Uterus (tissue), 2 donors: ENCODE data around the gene IKZF3.

Source experiments
- POLR2A ChIP-seq, 2 donors: fragments of 450-650 bp; IDR thresholded peaks; one replicate each; pipeline ENCODE4 v1.6.1; 2016; ENCODE audit warnings: antibody characterized with exemption in 2 of 2, mild to moderate bottlenecking in 1 of 2, moderate library complexity in 1 of 2
- TF ChIP-seq, protein P1 (sequence below), 4 experiments: fragments of 200-600 bp in 2 of 4; fragments of 450-650 bp in 2 of 4; sonication (generic) in 2 of 4; IDR thresholded peaks; one replicate each; pipeline ENCODE4 v1.5.1; 2016 to 2019; ENCODE audit warnings: antibody characterized with exemption in 4 of 4, mild to moderate bottlenecking in 2 of 4, moderate library complexity in 1 of 4

DNA sequence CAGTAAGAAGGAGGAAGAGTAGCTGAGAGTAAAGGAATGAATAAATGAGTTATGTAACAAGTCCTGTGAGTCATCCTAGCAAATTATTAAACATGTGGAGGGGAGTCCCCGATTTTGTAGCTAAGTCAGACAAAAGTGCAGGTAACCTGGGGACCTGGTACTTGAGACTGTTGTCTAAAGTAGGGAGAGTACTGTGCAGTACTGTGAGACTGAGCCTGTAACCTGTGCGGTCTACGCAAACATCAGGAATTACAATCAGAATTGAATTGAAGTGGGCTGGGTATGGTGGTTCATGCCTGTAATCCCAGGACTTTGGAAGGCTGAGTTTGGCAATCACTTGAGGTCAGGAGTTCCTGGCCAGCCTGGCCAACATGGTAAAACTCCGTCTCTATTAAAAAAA lies 35.7 kb downstream of the IKZF3 start:
- TF ChIP-seq, protein P1, sequence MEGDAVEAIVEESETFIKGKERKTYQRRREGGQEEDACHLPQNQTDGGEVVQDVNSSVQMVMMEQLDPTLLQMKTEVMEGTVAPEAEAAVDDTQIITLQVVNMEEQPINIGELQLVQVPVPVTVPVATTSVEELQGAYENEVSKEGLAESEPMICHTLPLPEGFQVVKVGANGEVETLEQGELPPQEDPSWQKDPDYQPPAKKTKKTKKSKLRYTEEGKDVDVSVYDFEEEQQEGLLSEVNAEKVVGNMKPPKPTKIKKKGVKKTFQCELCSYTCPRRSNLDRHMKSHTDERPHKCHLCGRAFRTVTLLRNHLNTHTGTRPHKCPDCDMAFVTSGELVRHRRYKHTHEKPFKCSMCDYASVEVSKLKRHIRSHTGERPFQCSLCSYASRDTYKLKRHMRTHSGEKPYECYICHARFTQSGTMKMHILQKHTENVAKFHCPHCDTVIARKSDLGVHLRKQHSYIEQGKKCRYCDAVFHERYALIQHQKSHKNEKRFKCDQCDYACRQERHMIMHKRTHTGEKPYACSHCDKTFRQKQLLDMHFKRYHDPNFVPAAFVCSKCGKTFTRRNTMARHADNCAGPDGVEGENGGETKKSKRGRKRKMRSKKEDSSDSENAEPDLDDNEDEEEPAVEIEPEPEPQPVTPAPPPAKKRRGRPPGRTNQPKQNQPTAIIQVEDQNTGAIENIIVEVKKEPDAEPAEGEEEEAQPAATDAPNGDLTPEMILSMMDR (IDR thresholded peaks at IDR 0.05), result no peak
- TF ChIP-seq POLR2A (IDR thresholded peaks at IDR 0.05), result no peak
